Measurements from ENCODE around the gene ACTL7A. TPM values are rescaled to one million over a fixed set of nuclear protein-coding genes. Genes with fewer than 3 reads are reported as not detected.
"Not testable (repeated sequence)": the region's sequence is repeated elsewhere in the genome, so short reads cannot be mapped to it uniquely, and the experiment has no call there.

The ACTL7A gene
- total RNA-seq, 1 donor from 2014 or later, result not detected

- DNase-seq, result no peak
Observed at GRCh38 chr9:108880738-108881316, 18.8 kb downstream of the ACTL7A start.

GRCh38 chr9:108882052-108882888 is 20.2 kb downstream of the ACTL7A start:
- no peak for DNase-seq

- no peak for DNase-seq
Observed at GRCh38 chr9:108883085-108883484, 21.0 kb downstream of the ACTL7A start.

- no peak for DNase-seq
Observed at GRCh38 chr9:108884701-108885100, 22.6 kb downstream of the ACTL7A start.

GRCh38 chr9:108885643-108886348 is 23.7 kb downstream of the ACTL7A start:
- no peak for DNase-seq

- not testable (repeated sequence) for DNase-seq
Observed at GRCh38 chr9:108886594-108887271, 24.7 kb downstream of the ACTL7A start.

- no peak for DNase-seq
Observed at GRCh38 chr9:108889649-108890067, 27.6 kb downstream of the ACTL7A start.

GRCh38 chr9:108894225-108894997 is 32.3 kb downstream of the ACTL7A start:
- no peak for DNase-seq

GRCh38 chr9:108897324-108898096 is 35.4 kb downstream of the ACTL7A start:
- no peak for DNase-seq

- not testable (repeated sequence) for DNase-seq
Observed at GRCh38 chr9:108899023-108899695, 37.1 kb downstream of the ACTL7A start.

- no peak for DNase-seq
Observed at GRCh38 chr9:108900176-108900575, 38.1 kb downstream of the ACTL7A start.

GRCh38 chr9:108903420-108904103 is 41.5 kb downstream of the ACTL7A start:
- DNase-seq, result no peak

- DNase-seq, result no peak
Observed at GRCh38 chr9:108904161-108904560, 42.1 kb downstream of the ACTL7A start.

GRCh38 chr9:108905494-108905893 is 43.4 kb downstream of the ACTL7A start:
- no peak for DNase-seq

GRCh38 chr9:108910402-108910801 is 48.3 kb downstream of the ACTL7A start:
- DNase-seq, result no peak

GRCh38 chr9:108910914-108911313 is 48.8 kb downstream of the ACTL7A start:
- DNase-seq, result no peak

- DNase-seq, result no peak
Observed at GRCh38 chr9:108911820-108912219, 49.8 kb downstream of the ACTL7A start.

All from occipital lobe (tissue), 2 donors.